Measurements from ENCODE around the gene BCAR3.

- TF ChIP-seq CTCF (IDR thresholded peaks at IDR 0.05), result no peak
- peak; percentile 80 to 82 for TF ChIP-seq POLR2A (IDR thresholded peaks at IDR 0.05)
Measured at GRCh38 chr1:93617670-93618499, 63.8 kb downstream of the BCAR3 start.

Data from Peyer's patch (tissue), 4 donors.